Hippocampal formation (tissue), 2 donors: Measurements from ENCODE around the gene DIPK1A.

Experiments used
- DNase-seq, 2 donors: peaks; one replicate each; lab custom pipeline; 2025; lab: John Stamatoyannopoulos, UW

DIPK1A gene

DNA sequence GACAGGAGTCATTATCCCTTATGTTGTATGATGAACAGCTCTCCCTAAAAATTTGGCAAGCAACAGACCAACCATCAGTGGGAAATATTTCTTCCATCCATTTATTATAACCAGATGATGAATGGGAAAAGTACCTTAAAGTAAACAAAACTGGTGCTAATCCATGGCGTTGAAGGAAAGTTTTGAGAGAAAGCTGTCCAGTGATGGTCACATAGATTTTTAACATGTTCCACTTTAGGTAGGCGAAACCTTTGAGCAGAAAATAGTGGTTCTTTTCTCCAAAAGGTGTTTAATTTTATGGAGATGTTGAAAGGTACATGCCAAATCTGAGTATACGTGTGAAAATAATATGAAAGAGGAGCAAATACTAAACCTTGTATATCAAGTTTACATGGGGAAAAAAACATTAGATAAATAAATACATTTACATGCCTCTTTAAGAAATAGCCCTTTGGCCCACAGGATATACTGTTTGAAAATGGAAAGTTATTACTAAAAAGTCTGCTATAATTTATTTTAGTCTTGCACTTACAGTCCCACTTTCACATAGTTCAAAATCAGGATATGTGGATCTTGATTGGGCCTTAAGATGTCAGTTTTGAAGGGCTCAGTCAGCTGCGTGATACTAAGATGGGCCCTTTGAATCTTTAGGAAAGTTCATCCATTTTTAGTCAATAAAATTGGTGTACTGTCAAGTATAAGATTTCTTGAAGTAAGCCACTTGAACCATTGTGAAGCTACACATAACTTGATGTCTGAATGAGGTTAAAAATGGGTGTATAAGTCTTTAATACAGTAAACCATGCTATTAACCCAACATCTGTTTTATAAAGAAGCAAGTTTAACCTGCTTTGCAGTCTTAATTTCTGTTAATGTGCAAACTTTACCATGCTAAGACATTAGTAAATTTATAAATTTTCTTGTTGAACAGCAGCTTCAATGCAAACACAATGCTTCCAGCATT is 118.9 kb downstream of the DIPK1A start:
- DNase-seq: no peak

DNA sequence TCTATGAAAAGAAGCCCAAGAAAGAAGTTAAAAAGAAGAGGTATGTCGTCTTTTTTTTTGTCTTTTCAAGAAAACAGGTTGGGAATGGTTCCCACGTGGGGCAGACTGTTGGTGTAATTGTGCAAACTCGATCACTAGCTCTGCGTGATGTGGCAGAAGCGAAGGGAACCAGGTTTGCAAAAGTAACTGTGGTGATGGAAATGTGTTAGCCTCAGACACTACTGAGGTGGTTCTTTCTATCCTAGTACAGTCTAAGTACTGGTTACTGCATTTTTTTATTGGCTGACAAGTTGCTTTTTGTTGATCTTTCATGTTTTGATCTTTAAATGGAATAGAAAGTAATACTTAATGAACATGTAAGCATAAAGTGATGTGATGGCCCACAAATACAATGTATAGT is 120.7 kb downstream of the DIPK1A start:
- no peak for DNase-seq

DNA sequence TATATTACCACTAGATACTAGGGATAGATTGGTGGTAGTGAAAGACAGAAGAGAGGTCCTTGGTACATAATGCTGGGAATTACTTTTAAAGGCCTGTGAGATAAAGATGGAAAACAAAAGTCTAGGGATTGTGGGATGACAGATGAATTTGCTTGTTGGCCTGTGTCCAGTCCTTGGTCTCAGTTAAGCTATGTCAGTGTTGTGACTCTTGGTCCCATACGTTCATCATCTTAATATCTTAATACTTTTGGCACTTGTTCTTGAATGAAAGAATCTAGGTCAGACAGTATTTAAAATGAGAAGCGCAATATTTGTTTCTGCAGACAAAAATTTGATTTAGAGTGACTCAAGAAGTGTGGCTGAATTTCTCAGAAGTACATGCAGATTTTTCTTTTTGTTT is 121.8 kb downstream of the DIPK1A start:
- DNase-seq: no peak

DNA sequence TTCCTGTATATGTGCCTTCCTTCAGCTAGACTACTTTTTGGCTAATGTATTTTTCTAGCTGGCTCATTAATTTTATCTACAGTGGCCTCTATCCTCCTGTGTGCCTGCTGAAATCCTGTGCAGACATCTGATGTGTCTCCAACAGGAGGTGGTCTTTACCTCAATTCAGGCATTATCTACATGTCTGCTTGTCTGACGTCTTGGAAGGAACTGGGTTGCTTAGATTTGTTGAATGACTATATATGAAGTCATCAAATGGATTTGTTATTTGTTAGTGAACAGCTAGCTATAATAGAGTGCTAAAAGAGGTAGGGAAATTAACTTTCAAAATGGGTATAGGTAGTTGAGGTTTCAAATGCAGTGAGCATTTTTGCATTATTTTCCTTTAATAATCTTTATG is 122.7 kb downstream of the DIPK1A start:
- no peak for DNase-seq

DNA sequence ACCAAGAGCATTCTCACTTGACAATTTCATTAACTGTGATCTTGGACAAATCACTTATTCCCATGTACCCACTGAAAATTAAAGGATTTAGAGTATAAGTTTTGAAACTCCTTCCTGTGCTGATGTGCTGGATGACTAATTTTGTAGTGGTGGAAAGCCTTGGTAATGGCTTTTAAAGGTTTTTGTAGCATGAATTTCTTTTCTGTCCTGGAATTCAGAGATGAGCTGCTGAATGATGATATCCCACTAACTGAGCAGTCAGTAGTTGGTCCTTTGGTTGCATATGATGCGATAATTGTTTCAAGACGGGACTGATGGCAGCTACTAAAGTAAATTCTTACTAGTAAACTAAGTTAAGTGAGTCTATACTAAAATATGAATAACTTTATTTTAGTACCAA is 124.2 kb downstream of the DIPK1A start:
- no peak for DNase-seq

DNA sequence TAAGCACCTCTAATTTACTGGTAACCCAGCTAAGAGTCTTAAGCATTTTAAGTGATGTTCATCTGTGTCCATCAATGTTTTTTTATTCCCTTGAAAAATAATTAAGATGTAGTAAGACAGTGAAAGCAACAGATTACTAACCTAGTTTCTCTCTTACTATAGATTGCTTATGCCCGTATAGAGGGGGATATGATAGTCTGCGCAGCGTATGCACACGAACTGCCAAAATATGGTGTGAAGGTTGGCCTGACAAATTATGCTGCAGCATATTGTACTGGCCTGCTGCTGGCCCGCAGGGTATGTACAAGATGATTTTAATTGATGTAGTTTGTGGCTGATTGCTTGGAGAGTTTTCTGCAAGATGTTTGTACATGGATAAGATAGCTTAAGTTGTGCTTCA is 126.6 kb downstream of the DIPK1A start:
- no peak for DNase-seq

DNA sequence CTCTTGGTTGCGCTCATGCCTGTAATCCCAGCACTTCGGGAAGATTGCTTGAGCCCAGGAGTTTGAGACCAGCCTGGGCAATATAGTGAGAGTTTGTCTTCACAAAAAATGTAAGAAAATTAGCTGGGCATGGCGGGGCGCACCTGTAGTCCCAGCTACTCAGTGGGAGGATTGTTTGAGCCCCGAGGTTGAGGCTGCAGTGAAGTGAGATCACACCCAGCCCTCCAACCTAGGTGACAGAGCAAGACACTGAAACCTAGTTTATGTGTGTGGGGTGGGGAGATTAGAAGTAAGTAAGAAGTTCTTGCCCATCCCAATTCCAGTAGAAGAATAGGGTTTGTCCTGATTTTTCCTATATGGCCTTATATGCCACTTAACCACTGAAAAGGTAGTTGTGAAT is 127.4 kb downstream of the DIPK1A start:
- DNase-seq: no peak

DNA sequence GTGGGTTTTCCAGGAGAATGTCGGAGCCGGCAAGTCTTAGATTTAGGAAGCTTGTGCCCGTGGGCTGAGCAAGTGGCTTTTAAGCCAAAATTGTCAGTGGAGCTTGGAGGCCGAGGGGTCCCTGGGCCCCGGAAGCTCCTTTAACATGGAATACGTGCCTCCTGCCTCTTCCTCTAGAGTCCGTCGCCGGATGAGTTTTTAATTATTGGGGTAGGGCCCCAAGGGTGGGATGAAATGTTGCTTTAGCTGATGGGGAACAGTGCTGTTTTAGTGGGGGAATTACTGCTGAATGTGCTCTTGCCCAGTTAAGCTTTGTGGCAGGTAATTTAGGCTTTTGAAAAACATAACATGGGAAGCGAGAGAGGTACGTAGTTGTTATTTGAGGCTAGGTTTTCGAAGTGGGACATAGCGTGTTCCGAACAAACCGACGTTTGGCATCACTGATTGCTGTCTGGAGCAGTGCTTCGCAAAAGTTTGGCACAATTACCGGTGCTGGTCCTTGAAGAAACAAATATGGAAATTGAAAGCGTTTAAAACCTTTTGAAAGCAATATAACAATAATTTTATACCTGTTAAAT is 128.6 kb downstream of the DIPK1A start:
- no peak for DNase-seq

DNA sequence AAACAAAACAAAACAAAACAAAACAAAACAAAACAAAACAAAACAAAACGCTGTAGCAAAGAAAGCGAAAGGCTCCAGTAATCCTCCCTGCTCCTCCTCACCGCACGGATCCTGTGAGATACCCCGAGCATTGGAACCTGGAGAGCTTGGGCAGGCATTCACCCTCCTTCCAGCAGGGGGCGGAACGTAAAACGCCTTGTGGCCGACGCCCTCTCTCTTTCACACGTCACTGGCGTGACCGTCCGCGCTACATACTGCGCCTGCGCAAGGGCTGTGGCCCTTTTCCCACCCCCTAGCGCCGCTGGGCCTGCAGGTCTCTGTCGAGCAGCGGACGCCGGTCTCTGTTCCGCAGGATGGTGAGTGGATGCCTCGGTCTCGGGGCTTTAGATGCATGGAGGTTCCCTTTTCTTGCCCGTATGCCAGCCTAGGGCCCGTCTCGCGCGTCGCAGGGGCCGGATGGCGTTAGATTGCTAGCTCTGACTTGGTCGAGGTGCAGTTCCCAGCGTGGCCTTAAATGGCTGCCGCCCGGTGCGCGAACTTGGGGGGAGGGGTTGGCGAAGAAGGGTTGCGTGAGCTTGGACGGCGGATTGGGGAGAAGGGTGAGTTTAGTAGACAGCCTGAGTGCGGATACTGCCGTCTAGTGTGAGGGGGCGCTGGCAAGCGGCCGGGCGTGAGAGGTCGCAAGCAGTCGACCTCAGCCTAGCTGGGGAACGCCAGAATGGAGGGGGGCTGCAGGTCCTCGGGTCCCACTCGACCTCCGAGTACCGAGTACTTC is 129.3 kb downstream of the DIPK1A start, which contains the start of gene RPL5:
TSS of gene RPL5 (plus strand) at position 279 of the 775 bp plus-strand sequence. CDS start at position 354, 75 bp downstream.
- DNase-seq: peak; percentile 94 to 96

DNA sequence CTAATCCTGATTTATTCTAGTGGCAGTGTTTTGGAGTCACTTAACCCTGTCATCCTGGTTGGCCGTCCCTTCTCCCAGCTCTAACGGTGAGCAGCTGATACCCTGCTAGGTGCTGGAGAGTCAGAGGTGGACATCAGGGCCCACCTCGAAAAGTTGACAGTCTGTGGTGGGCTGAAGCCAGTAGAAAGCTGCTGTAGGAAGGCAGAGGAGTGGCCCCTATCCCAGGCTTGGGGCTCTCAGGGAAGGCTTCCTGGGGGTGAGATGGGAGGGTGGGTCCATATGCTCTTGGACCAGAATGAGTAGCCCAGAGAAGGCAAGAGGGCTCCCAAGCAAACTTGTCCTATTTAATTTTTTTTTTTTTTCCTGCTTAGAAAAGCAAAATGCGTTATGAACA is 129.9 kb downstream of the DIPK1A start:
- no peak for DNase-seq

DNA sequence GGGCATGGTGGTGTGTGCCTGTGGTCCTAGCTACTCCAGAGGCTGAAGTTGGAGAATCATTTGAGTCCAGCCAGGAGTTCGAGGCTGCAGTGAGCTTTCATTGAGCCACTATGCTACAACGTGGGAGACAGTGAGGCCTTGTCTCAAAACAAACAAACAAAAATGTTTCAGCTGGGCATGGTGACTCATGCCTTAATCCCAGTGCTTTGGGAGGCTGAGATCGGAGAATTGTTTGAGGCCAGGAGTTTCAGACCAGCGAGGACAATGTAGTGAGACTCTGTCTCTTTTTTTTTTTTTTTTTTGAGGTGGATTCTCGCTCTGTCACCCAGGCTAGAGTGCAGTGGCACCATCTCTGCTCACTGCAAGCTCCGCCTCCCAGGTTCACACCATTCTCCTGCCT is 134.5 kb downstream of the DIPK1A start:
- no peak for DNase-seq

DNA sequence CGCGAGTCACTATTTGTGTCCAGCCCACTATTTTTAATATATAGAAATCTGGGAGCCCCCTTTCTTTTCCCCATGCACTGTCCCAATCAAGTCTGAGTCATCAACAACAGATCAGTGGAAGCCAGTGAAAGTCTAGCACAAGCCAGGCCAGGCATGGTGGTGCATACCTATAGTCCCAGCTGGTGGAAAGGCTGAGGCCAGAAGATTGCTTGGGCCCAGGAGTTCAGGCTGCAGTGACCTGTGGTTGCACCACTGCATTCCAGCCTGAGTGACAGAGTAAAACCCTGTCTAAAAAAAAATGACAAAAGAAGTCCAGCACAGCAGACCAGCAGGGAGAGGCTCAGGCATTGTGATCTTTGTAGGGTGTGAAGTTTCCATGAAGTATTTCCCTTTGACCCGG is 138.4 kb downstream of the DIPK1A start:
- DNase-seq: no peak

DNA sequence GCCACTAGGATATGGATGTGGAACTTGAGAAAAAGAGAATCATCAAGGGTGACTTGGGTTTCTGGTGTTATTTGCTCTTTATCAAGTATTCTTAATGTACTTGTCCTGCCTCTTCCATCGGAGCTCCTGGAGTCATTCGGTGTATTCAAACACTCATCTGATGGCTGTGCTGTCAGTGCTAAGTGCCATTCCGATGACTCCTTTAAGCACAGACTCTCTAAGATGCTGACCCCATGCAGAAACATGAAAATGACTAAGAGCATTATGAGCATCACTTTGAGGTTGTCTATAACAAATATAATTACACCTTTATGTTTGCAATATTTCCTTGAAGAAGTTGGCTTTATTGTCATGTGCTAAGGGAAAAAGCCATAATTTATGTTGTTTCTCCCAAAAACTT is 140.7 kb downstream of the DIPK1A start:
- no peak for DNase-seq

DNA sequence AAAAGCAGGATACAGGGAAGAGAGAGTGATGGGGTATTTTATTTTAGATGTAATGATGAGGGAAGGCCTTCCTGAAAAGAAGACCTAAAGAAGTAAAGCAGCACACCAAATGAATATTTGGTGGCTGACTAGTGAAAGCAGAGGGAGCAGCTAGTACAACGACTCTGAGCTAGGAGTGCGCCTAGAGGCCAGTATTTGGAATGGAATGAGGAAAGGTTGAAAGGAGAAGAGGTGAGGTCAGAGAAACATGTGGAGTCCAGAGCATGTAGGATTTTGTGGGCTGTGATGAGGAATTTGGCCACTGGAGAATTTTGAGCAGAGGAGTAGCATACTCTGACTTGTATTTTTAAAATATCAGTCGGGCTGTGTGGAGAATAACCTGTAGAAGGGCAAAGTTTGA is 141.2 kb downstream of the DIPK1A start:
- no peak for DNase-seq

DNA sequence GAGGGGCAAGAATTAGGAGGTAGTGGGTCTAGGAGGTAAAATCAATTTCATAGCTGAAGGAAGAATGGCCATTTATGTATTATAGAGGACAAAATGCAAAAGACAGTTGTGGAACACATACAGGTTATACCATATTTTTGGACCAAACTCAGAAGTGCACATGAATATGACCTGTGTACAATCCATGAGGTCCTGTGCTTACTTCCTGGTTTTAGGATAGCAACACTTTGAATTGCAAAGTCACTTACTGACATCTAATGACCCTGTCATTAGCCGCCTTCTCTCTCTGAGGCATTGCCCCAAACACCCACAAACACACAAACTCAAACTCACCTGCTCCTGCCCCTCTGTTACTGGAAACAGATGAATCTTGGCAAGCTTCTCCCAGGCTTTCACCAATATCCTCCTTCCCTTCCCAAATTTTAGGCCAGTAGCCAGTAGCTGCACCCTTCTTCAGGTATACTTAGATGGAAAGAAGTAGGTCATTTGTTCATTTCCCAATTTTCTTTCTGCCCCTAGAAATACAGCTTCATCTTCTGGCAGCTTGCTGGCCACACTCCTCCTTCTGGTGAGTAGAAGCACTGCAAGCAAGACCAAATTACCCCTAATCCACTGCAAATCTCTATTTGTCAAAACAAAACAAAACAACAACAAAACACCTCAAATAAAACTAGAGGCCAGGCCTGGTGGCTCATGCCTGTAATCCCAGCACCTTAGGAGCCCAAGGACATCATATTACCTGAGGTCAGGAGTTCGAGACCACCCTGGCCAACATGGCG is 143.1 kb downstream of the DIPK1A start:
- peak in 1 of 2 donors; percentile 4 for DNase-seq

DNA sequence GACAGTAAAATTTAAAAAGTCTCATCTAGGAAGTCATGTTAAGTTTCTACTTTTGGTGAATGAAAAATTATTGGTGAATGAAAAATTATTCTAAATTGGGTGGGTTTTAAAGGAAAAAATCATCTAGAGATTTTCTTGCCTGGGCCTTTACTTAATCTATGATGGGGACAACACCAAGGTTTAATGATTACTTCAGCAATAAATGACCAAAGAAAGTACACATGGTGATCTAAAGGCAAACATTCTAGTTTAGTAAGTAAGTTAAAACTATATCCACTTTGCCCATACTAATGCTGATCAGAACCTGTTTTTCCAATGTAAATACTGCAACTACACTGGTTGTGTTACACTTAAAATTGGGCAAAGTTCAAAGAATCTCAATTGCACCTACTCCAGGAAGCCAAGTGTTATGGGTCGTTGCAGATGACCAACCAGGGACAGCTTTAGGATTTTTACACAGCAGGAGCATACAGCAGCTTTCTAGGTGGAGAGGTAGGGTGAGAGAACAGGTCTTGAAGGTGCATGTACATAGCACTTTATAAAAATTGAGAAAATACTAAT is 144.0 kb downstream of the DIPK1A start:
- no peak for DNase-seq

DNA sequence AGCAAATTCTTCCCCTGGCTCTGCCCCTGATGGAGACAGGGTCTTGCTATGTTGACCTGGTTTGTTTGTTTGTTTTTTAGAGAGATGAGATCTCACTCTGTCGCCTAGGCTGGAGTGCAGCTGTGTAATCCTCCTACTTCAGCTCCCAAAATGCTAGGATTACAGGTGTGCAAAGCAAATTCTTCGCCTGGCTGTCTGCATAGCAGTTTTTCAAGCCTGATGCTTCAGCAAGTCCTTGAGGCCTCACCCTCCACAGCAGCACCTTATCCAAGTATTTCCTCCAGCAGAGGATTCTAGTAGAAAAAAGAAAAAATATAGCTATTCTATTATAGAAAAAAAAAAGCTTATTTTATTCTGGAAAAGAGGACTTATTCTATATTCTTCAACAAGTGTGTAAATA is 144.5 kb downstream of the DIPK1A start:
- no peak for DNase-seq

DNA sequence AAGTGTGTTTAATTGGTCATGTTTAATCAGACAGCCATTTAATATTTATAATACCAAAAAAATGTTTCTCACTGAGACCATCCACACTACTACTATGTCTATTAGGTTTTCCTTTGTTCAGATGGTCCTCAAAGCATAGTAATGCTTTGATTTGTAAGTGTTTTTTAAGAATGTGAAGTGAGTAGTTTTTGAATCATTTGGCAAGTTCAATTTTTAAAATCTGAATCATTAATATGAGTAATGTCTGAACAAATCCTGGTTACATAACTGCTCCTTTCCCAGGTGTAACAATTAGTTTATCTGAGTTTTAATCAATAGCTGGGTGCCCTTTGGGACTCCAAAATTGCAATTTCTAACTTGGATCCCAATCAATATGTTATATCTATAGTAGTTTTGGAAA is 152.9 kb downstream of the DIPK1A start:
- no peak for DNase-seq

DNA sequence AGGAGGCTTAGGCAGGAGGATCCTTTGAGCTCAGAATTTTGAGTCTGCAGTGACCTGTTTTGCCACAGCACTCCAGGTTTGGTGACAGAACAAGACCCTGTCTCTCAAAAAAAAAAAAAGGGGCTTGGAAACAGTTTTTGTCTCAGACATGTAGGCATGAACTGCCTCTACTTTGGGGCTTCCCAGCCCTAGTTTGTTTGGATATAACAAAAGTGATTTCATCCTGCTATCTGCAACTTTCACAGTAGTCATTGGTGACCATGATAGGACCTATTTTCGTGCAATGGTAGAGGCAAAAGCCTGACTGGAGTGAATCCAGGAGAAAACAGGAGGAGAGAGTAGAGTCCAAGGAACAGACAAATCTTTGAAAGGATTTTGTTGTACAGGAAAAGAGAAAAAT is 156.0 kb downstream of the DIPK1A start:
- DNase-seq: no peak

DNA sequence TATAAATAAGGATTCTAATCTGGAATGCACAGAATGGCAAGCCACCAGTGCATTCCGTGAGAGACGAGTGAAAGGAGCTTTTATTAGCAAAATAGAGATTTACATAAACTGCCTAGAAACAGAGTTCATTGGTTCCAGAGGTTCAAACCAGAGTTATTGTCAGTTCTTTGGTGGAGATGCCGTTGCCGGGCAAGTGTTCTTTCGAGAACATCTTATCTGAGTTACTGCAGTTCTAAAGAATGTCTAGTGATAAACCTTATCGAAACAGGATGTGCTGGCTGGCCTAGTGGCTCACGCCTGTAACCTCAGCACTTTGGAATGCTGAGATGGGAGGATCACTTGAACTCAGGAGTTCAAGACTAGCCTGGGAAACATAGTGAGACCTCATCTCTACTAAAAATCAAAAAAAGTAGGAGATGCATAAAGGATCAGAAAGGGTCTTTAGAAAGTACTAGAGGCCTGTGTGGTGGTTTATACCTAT is 156.5 kb downstream of the DIPK1A start:
- peak in 1 of 2 donors; percentile 84 for DNase-seq

DNA sequence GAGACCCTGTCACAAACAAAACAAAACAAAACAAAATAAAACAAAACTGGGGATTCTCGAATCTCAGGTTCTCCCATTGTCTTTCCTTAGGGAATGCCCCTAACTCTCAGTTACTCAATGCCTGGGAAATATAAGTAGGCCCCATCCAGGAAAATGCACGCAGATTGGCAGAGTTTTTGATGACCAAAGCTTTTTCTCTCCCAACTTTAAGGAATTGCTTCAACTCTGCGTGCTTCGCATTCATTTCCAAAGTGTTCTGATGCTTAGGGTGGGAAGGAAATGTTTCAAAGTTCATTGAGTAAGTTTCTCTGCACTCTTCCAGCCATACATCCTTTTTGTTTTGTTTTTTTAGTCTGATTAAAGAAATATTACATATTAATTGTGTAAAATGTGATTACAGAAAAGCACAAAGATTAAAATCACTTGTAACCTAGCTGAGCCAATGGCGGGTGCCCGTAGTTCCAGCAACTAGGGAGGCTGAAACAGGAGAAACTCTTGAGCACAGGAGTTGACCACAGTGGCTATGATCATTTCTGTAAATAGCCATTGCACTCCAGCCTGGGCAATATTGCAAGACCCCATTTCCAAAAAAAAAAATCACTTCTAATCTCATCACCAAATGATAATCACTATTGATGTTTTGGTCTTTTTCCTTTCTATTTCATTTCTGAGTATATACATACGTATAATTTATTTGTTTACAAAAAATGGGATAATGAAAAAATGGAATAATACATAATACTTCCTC is 157.9 kb downstream of the DIPK1A start:
- DNase-seq: no peak
